Activated naive CD8-positive, alpha-beta T cell treated with anti-CD3 and anti-CD28 coated beads, Interleukin-2, amount 10 ng/mL, durations not matched to agents 7 days and 5 days (primary cell): ENCODE measurements around the gene HELZ. TPM values are rescaled to one million over a fixed set of nuclear protein-coding genes. Genes with fewer than 3 reads are reported as not detected.
"Not testable (repeated sequence)": the region's sequence is repeated elsewhere in the genome, so short reads cannot be mapped to it uniquely, and the experiment has no call there.

ENCODE experiments used
- ATAC-seq: fragments of 150-1000 bp; cut with Tn5 transposase; one replicate; pipeline ENCODE4 v1.10.0; 2021; ENCODE audit warnings: low read depth, moderate library complexity
- POLR2A ChIA-PET: fragments of 350-600 bp; sonication (Branson Sonifier 250); formaldehyde crosslinking; loops from one replicate; lab custom pipeline; 2021; ENCODE audit warnings: antibody characterized with exemption; lab: Charles Lee
- DNase-seq: peaks from one replicate; pipeline ENCODE4 v3.0.0; 2021
- H3K27ac Mint-ChIP-seq: one replicate; pipeline ENCODE4 v1.8.0; 2022; ENCODE audit warnings: mild to moderate bottlenecking, mixed read lengths
- H3K27me3 Mint-ChIP-seq: one replicate; pipeline ENCODE4 v1.8.0; 2022; ENCODE audit warnings: mild to moderate bottlenecking, moderate library complexity, mixed read lengths
- H3K36me3 Mint-ChIP-seq: one replicate; pipeline ENCODE4 v1.8.0; 2021; ENCODE audit warnings: mild to moderate bottlenecking, mixed read lengths
- H3K4me1 Mint-ChIP-seq: one replicate; pipeline ENCODE4 v1.8.0; 2021; ENCODE audit warnings: mixed read lengths
- H3K4me3 Mint-ChIP-seq: one replicate; pipeline ENCODE4 v1.8.0; 2022; ENCODE audit warnings: mild to moderate bottlenecking, moderate library complexity, mixed read lengths
- H3K9me3 Mint-ChIP-seq: one replicate; pipeline ENCODE4 v1.8.0; 2021; ENCODE audit warnings: mixed read lengths
- total RNA-seq, 2 experiments: library from RNA; stranded (reverse); gene quantifications; one replicate each; pipeline ENCODE4 v1.2.3, GENCODE V29; 2021

Gene HELZ
- total RNA-seq, 2 experiments from 2014 or later: 84.8 to 86.2 TPM

GRCh38 chr17:67212714-67213417 lies 32.1 kb downstream of the HELZ start:
- ATAC-seq (no peak), DNase-seq (no peak)
- no peak overlapping the region for H3K27ac Mint-ChIP-seq
- H3K4me1 Mint-ChIP-seq: peaks cover 14% of the 10 kb centered on the region
- H3K4me3 Mint-ChIP-seq: no peak overlapping the region
- peaks cover 37% of the 10 kb centered on the region for H3K36me3 Mint-ChIP-seq
- no peaks in the 10 kb centered on the region for H3K27me3 Mint-ChIP-seq
- H3K9me3 Mint-ChIP-seq: no peaks in the 10 kb centered on the region
- POLR2A ChIA-PET: no interaction called here

- H3K36me3 Mint-ChIP-seq: peaks cover 39% of the 10 kb centered on the region
- DNase-seq: no peak
- no peak overlapping the region for H3K4me3 Mint-ChIP-seq
- no peak overlapping the region for H3K27ac Mint-ChIP-seq
- POLR2A ChIA-PET: no interaction called here
- peaks cover 14% of the 10 kb centered on the region for H3K4me1 Mint-ChIP-seq
- ATAC-seq: no peak
- H3K27me3 Mint-ChIP-seq: no peaks in the 10 kb centered on the region
- no peaks in the 10 kb centered on the region for H3K9me3 Mint-ChIP-seq
Observed at GRCh38 chr17:67212231-67212630, 32.8 kb downstream of the HELZ start.

- no peak for DNase-seq
- Mint-ChIP-seq H3K27ac (no peak overlapping the region), H3K4me1 (peaks cover 14% of the 10 kb centered on the region), H3K9me3 (no peaks in the 10 kb centered on the region), H3K4me3 (no peak overlapping the region), H3K36me3 (peaks cover 39% of the 10 kb centered on the region), H3K27me3 (no peaks in the 10 kb centered on the region)
- ATAC-seq: no peak
- POLR2A ChIA-PET: no interaction called here
Observed at GRCh38 chr17:67211742-67212141, 33.3 kb downstream of the HELZ start.

- Mint-ChIP-seq H3K9me3 (no peaks in the 10 kb centered on the region), H3K27ac (no peak overlapping the region), H3K36me3 (peaks cover 39% of the 10 kb centered on the region), H3K27me3 (no peaks in the 10 kb centered on the region), H3K4me1 (peaks cover 14% of the 10 kb centered on the region), H3K4me3 (no peak overlapping the region)
- POLR2A ChIA-PET: no interaction called here
- DNase-seq (no peak), ATAC-seq (no peak)
Observed at GRCh38 chr17:67210915-67211314, 34.1 kb downstream of the HELZ start.

- H3K4me3 Mint-ChIP-seq: no peak overlapping the region
- H3K4me1 Mint-ChIP-seq: peaks cover 14% of the 10 kb centered on the region
- no peak for ATAC-seq
- peaks cover 32% of the 10 kb centered on the region for H3K36me3 Mint-ChIP-seq
- no peaks in the 10 kb centered on the region for H3K9me3 Mint-ChIP-seq
- DNase-seq: no peak
- no peaks in the 10 kb centered on the region for H3K27me3 Mint-ChIP-seq
- POLR2A ChIA-PET: no interaction called here
- no peak overlapping the region for H3K27ac Mint-ChIP-seq
Observed at GRCh38 chr17:67208232-67208631, 36.8 kb downstream of the HELZ start.

GRCh38 chr17:67203818-67204217 lies 41.2 kb downstream of the HELZ start:
- no peak for DNase-seq
- POLR2A ChIA-PET: no interaction called here
- no peak for ATAC-seq
- no peak overlapping the region for H3K4me3 Mint-ChIP-seq
- H3K4me1 Mint-ChIP-seq: peaks cover 7% of the 10 kb centered on the region
- H3K27me3 Mint-ChIP-seq: no peaks in the 10 kb centered on the region
- no peak overlapping the region for H3K27ac Mint-ChIP-seq
- H3K36me3 Mint-ChIP-seq: peaks cover 39% of the 10 kb centered on the region
- no peaks in the 10 kb centered on the region for H3K9me3 Mint-ChIP-seq

GRCh38 chr17:67202503-67202902 lies 42.5 kb downstream of the HELZ start:
- H3K4me3 Mint-ChIP-seq: no peak overlapping the region
- peaks cover 34% of the 10 kb centered on the region for H3K36me3 Mint-ChIP-seq

GRCh38 chr17:67200727-67201301 lies 44.2 kb downstream of the HELZ start:
- peaks cover 47% of the 10 kb centered on the region for H3K36me3 Mint-ChIP-seq
- H3K4me3 Mint-ChIP-seq: no peak overlapping the region
- ATAC-seq (no peak), DNase-seq (no peak)
- peaks cover 1% of the 10 kb centered on the region for H3K9me3 Mint-ChIP-seq
- no peaks in the 10 kb centered on the region for H3K27me3 Mint-ChIP-seq
- no peak overlapping the region for H3K27ac Mint-ChIP-seq
- peaks cover 9% of the 10 kb centered on the region for H3K4me1 Mint-ChIP-seq
- POLR2A ChIA-PET: no interaction called here

More at GRCh38 chr17:67202503-67202902, 42.5 kb downstream of the HELZ start:
- no peak for ATAC-seq
- peaks cover 1% of the 10 kb centered on the region for H3K4me1 Mint-ChIP-seq
- DNase-seq: no peak
- POLR2A ChIA-PET: no interaction called here
- H3K27me3 Mint-ChIP-seq: no peaks in the 10 kb centered on the region
- no peaks in the 10 kb centered on the region for H3K9me3 Mint-ChIP-seq
- no peak overlapping the region for H3K27ac Mint-ChIP-seq

- no peak overlapping the region for H3K27ac Mint-ChIP-seq
- DNase-seq: no peak
- POLR2A ChIA-PET: no interaction called here
Observed at GRCh38 chr17:67198131-67198530, 46.9 kb downstream of the HELZ start.

GRCh38 chr17:67197023-67197422 lies 48.0 kb downstream of the HELZ start:
- H3K4me3 Mint-ChIP-seq, ATAC-seq, DNase-seq, H3K27me3 Mint-ChIP-seq, H3K9me3 Mint-ChIP-seq, H3K4me1 Mint-ChIP-seq, H3K27ac Mint-ChIP-seq: not testable (repeated sequence)
- POLR2A ChIA-PET: interaction anchor here (0.6 kb wide), 1 partner anchor 96 kb away, joined by 5 read pairs; no protein-coding TSS in a partner anchor
- H3K36me3 Mint-ChIP-seq: peaks cover 41% of the 10 kb centered on the region

More at GRCh38 chr17:67198131-67198530, 46.9 kb downstream of the HELZ start:
- peaks cover 8% of the 10 kb centered on the region for H3K4me1 Mint-ChIP-seq
- H3K36me3 Mint-ChIP-seq: peaks cover 45% of the 10 kb centered on the region
- no peaks in the 10 kb centered on the region for H3K27me3 Mint-ChIP-seq
- H3K9me3 Mint-ChIP-seq: peaks cover 1% of the 10 kb centered on the region
- no peak for ATAC-seq
- no peak overlapping the region for H3K4me3 Mint-ChIP-seq

- no peaks in the 10 kb centered on the region for H3K27me3 Mint-ChIP-seq
- no peak overlapping the region for H3K27ac Mint-ChIP-seq
- no peak overlapping the region for H3K4me3 Mint-ChIP-seq
- POLR2A ChIA-PET: no interaction called here
- DNase-seq (no peak), ATAC-seq (no peak)
- peaks cover 1% of the 10 kb centered on the region for H3K9me3 Mint-ChIP-seq
- H3K4me1 Mint-ChIP-seq: peaks cover 10% of the 10 kb centered on the region
- H3K36me3 Mint-ChIP-seq: peaks cover 39% of the 10 kb centered on the region
Observed at GRCh38 chr17:67196422-67196821, 48.6 kb downstream of the HELZ start.

- Mint-ChIP-seq H3K4me1 (peaks cover 10% of the 10 kb centered on the region), H3K36me3 (peaks cover 34% of the 10 kb centered on the region), H3K9me3 (peaks cover 1% of the 10 kb centered on the region), H3K27ac (no peak overlapping the region), H3K27me3 (no peaks in the 10 kb centered on the region), H3K4me3 (no peak overlapping the region)
- POLR2A ChIA-PET: no interaction called here
- ATAC-seq (no peak), DNase-seq (no peak)
Observed at GRCh38 chr17:67194134-67194533, 50.9 kb downstream of the HELZ start.

- Mint-ChIP-seq H3K9me3 (no peaks in the 10 kb centered on the region), H3K27ac (no peak overlapping the region), H3K4me1 (peaks cover 2% of the 10 kb centered on the region), H3K27me3 (no peaks in the 10 kb centered on the region), H3K36me3 (peaks cover 28% of the 10 kb centered on the region), H3K4me3 (no peak overlapping the region)
- POLR2A ChIA-PET: no interaction called here
- DNase-seq (no peak), ATAC-seq (no peak)
Observed at GRCh38 chr17:67187927-67188326, 57.1 kb downstream of the HELZ start.

- no peaks in the 10 kb centered on the region for H3K4me1 Mint-ChIP-seq
- ATAC-seq (no peak), DNase-seq (no peak)
- H3K27me3 Mint-ChIP-seq: no peaks in the 10 kb centered on the region
- no peaks in the 10 kb centered on the region for H3K9me3 Mint-ChIP-seq
- H3K27ac Mint-ChIP-seq: no peak overlapping the region
- peaks cover 28% of the 10 kb centered on the region for H3K36me3 Mint-ChIP-seq
- POLR2A ChIA-PET: no interaction called here
- no peak overlapping the region for H3K4me3 Mint-ChIP-seq
Observed at GRCh38 chr17:67186782-67187181, 58.2 kb downstream of the HELZ start.
